Posterior cingulate gyrus (tissue), 11 donors: ENCODE results near the gene TENT5A.
A peak's percentile ranks its signal among the peaks of the same experiment; 100 is the strongest.

Source experiments
- DNase-seq, 10 donors: peaks; one replicate each; pipeline versions ENCODE4 v3.0.0 to v3.0.0-alpha.2; 2020 to 2021; ENCODE audit warnings: mixed read lengths in 3 of 10
- intact Hi-C: fragments of 100-400 bp; cut with DNase I; formaldehyde crosslinking; loops from one replicate; pipeline ENCODE4 v1.15.1; 2023

TENT5A gene

GRCh38 chr6:81772741-81773140 is 20.3 kb upstream of the TENT5A start:
- no peak for DNase-seq
- intact Hi-C loops = no loop called here

DNA sequence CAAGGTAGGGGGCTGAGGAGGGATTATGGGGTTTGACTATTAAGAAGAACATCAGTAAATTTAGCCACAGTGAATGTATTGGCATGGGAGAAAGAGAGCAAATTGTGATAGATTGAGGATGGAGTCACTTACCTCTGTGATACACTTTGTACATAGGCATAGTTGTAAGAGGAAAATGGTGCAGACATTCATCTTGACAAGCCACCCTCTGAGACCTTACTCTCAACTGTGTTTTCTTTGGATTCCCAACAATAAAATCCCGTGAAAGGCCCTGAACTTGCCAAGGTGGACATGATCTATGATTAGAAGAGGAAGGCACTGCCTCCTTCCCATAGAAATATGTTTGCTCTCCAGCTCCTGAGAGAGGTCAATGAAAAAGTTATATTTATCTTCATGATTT is 18.6 kb upstream of the TENT5A start:
- no peak for DNase-seq
- intact Hi-C loops = no loop called here

GRCh38 chr6:81770381-81770780 is 17.9 kb upstream of the TENT5A start:
- intact Hi-C loops = no loop called here
- no peak for DNase-seq

DNA sequence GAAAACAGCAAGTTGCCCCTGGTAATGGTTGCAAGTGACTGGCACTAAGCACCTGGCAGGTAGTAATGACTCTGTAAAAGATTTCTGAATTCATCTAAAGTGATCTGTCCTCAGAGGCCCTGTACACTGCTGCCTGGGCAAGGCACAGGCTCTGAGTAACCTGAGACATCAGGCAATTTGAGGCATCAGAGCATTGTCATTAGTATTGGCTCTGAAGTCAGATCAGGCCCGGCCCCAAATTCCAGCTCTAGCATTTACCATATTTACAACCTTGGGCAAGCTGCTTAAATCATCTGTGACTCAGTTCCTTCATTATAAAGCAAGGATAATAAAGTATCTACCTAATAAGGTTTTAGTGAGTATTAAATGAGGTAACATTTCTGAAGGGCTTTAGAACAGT is 17.3 kb upstream of the TENT5A start:
- intact Hi-C loops = no loop called here
- no peak for DNase-seq

- no peak for DNase-seq
- intact Hi-C loops = no loop called here
Observed at GRCh38 chr6:81768150-81768942, 15.9 kb upstream of the TENT5A start.

DNA sequence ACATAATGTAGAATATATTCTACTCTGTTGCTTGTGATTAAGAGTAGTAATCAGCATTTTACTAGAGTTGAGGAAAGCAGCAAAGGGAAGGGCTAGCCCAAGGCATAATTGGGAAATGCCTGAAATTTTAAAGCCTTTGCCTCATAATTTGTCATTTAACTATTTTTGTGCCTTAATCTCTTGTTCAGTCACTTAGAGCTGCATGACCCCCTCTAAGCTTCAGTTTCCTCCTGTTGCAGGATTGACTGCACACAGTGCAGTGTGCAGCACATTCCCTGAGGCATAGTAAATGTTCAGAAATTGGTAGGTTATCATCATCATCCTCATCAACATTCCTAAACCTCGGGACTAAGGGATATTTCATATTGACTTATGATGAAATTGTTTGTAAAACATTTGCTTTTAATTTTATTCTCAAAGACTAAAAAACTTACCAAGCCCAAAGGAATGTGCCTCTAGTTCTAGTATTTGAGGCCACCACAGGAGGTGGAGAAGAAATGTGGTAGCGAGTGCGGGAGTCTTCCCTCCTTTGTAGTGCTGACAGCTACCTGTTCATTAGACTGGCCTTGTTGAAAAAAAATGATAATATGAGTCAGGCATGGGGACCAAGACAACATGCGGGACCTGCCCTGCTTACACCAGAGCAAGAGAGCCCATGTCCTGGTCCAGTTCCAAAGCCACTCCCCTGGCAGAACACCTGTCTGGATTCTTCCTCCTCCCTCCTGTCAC is 14.8 kb upstream of the TENT5A start:
- no peak for DNase-seq
- intact Hi-C loops = no loop called here

DNA sequence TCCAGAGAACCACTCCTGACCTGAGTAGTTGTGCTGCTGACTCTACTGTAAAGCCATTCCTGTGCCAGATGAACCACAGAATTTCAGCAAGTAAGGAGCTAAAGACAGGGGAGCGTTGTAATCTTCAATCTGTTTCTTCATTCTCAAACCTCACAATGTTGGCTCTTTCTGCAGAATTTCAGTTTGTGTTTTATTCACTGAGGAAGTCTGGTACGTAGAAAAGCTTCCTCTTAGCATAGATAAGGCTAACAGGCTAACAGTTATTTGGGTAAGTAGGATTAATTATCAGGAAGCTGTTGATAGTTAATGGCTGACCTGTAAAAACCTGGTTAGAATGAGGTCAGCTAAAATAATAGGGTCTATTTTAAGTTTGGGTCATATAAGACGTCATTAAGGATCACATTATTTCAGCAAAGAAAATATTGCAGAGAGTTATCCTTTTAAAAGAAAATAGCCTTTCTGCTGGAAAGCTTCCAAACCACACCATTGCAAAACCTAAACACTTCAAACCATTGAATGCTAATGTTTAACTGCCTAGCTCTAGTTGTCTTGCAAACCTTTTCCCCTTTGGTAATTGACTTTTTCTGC is 14.1 kb upstream of the TENT5A start:
- no peak for DNase-seq
- intact Hi-C loops = no loop called here

GRCh38 chr6:81764531-81764930 is 12.1 kb upstream of the TENT5A start:
- DNase-seq = no peak
- intact Hi-C loops = no loop called here

- no peak for DNase-seq
- intact Hi-C loops = no loop called here
Observed at GRCh38 chr6:81763968-81764367, 11.5 kb upstream of the TENT5A start.

- intact Hi-C loops = no loop called here
- no peak for DNase-seq
Observed at GRCh38 chr6:81763051-81763450, 10.6 kb upstream of the TENT5A start.

DNA sequence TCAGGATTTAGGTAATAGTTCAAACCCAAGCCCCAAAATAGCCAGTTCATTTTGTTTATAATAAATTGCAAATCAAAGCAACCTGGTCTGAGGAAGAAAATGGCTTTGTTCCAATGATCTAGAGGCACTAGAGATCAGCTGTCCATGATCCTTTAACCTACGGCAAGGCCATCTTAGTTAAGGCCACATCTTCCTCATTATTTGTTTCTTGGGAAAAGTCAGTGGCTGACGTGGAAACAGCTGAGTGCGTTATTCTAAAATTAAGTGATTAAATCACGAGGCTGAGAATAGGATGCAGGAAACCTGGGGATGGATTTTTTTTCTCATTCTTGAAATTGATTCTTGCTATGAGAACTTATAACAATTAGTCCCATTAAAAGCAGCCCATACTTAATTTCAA is 10.1 kb upstream of the TENT5A start:
- intact Hi-C loops = no loop called here
- DNase-seq = no peak

GRCh38 chr6:81762132-81762531 is 9.7 kb upstream of the TENT5A start:
- intact Hi-C loops = no loop called here
- no peak for DNase-seq

DNA sequence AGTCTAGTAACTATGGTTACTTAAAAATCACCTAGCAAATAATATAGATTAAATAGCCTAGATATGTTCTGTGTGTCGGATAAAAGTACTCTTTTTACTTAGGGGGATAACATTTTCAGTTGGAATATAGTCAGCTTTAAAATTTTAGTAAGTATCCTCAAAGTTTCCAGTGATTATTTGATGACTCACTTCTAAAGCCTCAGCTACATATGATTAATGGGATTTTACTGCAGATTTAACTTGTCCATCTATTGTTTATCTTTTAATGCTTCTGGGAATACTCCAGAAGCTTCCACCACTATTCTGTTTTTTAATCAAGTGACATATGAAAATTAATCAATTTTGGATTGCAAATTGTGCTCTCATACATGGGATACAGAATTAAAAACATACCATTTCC is 8.7 kb upstream of the TENT5A start:
- intact Hi-C loops = no loop called here
- DNase-seq = no peak

GRCh38 chr6:81759782-81760181 is 7.3 kb upstream of the TENT5A start:
- no peak for DNase-seq
- intact Hi-C loops = loop anchor here (10.0 kb wide), 3 partner anchors 135 to 1425 kb away; no protein-coding TSS in a partner anchor

DNA sequence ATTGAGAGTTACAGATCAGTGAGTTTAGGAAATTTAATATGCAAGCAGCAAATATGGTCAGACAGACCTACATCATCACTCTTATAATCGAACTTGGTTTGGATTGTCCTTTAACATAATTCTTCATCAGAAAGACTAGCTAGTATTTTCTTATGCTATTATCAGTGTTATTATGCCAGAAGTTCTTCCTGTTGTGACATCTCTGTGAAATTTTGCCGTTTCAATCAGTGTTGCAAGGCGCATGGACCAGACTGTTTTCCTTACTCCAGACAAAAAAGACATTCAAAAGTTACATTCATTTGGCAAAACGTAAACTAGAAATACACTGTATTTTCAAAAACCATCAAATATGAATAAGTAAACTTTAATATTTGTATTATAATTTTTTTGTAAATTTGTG is 5.7 kb upstream of the TENT5A start:
- no peak for DNase-seq
- intact Hi-C loops = loop anchor here (10.0 kb wide), 3 partner anchors 137 to 1423 kb away; no protein-coding TSS in a partner anchor

DNA sequence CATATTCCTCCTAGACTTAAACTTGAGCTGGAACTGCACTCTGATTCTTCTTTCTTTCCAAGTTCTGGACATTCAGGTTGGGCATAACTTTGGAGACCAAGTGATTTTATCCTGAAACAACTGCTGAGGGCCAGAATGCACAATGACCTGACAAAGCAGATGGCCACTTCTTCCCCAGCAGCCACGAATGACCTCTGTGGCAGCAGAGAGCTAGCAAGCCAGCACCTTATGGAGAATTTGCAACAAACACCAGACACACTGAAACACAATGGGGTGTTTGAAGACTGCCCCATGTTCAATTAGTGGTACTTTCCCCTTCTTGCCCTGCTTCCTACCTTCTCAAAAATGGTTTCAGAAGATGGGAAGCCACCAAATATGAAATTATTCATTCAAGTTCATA is 4.2 kb upstream of the TENT5A start:
- DNase-seq = no peak
- intact Hi-C loops = loop anchor here (10.0 kb wide), 3 partner anchors 138 to 1422 kb away; no protein-coding TSS in a partner anchor

- no peak for DNase-seq
- intact Hi-C loops = loop anchor here (10.0 kb wide), 3 partner anchors 139 to 1421 kb away; no protein-coding TSS in a partner anchor
Observed at GRCh38 chr6:81755551-81755950, 3.1 kb upstream of the TENT5A start.

DNA sequence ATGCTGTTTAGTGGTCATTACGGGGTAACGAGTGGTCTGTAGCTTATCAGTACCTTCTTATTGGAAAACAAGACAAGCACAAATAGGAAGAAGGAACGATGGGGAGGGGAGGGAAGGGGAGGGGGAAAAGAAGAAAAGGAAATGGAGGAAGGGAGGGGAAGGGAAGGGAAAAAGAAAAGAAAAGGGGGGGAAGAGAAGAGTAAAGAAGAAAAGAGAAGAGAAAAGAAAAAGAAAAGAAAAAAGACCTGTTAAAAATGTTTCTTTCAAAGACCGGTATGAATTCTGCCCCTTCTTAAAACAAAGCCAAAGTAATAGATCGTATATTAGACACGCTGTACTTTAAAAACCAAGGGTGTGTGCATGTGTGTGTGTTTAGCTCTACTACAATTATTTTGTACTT is 2.4 kb upstream of the TENT5A start:
- intact Hi-C loops = loop anchor here (10.0 kb wide), 3 partner anchors 140 to 1420 kb away; no protein-coding TSS in a partner anchor
- DNase-seq = no peak

DNA sequence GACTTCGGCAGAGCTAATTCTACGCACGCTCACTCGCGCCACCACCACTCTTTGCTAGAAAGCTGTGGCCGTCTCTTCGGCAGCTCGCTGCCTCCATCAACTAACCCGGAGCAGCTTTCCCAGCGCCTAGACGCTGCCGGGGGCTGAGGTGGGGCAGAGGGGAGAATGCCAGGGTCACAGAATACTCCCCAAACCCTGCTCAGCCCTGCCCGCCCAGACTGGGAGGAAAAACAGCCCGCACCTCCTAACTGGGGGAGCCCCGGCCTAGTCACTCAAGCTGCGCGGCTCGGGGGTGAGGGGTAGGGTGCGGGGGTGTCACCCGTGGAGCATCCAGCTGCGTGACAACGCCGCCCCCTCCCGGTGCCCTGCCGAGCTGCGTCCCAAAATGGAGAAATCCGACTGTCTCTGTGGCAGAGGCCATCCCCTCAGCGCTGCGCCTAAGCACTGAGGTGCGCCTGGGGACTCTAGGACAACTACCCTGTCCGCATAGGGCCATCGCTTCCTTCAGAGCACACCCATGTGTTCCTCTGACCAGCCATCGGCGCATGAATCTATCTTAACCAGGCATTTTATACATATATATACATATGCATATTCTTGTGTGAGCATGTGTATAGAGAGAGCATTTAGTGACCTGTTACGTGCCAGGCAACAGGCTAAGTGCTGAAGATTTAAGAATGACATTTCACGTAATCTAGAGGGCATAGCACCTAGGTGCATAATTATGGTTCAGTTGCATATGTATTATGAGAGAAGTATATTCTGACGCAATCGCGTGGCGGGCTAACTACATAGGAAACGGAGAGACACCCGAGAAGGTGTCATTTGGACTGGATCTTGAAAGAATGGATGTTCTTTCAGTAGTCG is 1.5 kb upstream of the TENT5A start:
- DNase-seq = peak; percentile 61 to 96 (median 74)
- intact Hi-C loops = loop anchor here (10.0 kb wide), 3 partner anchors 141 to 1419 kb away; no protein-coding TSS in a partner anchor
